OCI-LY3 (cell line): ENCODE results near the gene ZNF605.

Experiments used
- EZH2phosphoT487 ChIP-seq: fragments of 200-600 bp; shearing (Covaris generic); IDR thresholded peaks from 2 replicates; pipeline ENCODE4 v1.6.1; 2018; ENCODE audit warnings: antibody characterized with exemption, mixed run types, low read depth
- TF ChIP-seq, protein P1 (sequence below): fragments of 200-600, 300-600 bp; sonication (generic); IDR thresholded peaks from 2 replicates; pipeline ENCODE4 v1.5.1; 2014; ENCODE audit warnings: antibody characterized with exemption, low read length, low read depth

DNA sequence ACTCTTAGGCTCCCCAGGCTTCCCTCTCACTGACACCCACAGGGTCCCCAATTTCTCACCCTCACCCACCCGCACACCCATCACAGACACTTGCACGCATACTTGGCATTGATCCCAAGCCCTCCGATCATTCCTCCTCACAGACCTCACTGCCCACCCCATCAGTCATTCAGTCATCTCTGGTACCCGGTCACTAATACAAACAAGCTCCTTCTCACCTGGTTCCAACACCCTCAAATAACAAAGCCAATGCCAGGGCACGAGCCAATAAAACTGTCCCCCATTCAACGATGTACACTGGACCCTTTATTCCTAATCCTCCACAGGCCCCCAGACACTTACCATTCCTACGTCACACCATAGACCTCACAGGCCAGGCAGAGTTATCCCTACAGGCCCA is 2.3 kb downstream of the ZNF605 start:
- TF ChIP-seq, protein P1, sequence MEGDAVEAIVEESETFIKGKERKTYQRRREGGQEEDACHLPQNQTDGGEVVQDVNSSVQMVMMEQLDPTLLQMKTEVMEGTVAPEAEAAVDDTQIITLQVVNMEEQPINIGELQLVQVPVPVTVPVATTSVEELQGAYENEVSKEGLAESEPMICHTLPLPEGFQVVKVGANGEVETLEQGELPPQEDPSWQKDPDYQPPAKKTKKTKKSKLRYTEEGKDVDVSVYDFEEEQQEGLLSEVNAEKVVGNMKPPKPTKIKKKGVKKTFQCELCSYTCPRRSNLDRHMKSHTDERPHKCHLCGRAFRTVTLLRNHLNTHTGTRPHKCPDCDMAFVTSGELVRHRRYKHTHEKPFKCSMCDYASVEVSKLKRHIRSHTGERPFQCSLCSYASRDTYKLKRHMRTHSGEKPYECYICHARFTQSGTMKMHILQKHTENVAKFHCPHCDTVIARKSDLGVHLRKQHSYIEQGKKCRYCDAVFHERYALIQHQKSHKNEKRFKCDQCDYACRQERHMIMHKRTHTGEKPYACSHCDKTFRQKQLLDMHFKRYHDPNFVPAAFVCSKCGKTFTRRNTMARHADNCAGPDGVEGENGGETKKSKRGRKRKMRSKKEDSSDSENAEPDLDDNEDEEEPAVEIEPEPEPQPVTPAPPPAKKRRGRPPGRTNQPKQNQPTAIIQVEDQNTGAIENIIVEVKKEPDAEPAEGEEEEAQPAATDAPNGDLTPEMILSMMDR, result no peak
- TF ChIP-seq EZH2phosphoT487, result no peak
